ENCODE data around the gene PUM1. TPM values are rescaled to one million over a fixed set of nuclear protein-coding genes. Genes with fewer than 3 reads are reported as not detected.

The PUM1 gene
- polyA plus RNA-seq, 1 donor = 71.9 TPM

- Histone ChIP-seq H3K4me3 (ENCODE audit: low read length) (no peak overlapping the region), H3K9me3 (ENCODE audit: control insufficient read depth, low read depth, low read length) (no peaks in the 10 kb centered on the region), H3K4me1 (ENCODE audit: control insufficient read depth, insufficient read depth, low read length) (peaks cover 5% of the 10 kb centered on the region), H3K27ac (ENCODE audit: low read length) (no peak overlapping the region), H3K27me3 (ENCODE audit: control insufficient read depth, insufficient read depth, low read length) (no peaks in the 10 kb centered on the region), H3K36me3 (ENCODE audit: control insufficient read depth, insufficient read depth, low read length) (peaks cover 2% of the 10 kb centered on the region)
- no peak for DNase-seq
- WGBS (ENCODE audit: insufficient coverage, low lambda C conversion rate) = no CpG with 5 or more reads among the region's 11 CpGs
Measured at GRCh38 chr1:30901798-30902581, 163.5 kb downstream of the PUM1 start.

DNA sequence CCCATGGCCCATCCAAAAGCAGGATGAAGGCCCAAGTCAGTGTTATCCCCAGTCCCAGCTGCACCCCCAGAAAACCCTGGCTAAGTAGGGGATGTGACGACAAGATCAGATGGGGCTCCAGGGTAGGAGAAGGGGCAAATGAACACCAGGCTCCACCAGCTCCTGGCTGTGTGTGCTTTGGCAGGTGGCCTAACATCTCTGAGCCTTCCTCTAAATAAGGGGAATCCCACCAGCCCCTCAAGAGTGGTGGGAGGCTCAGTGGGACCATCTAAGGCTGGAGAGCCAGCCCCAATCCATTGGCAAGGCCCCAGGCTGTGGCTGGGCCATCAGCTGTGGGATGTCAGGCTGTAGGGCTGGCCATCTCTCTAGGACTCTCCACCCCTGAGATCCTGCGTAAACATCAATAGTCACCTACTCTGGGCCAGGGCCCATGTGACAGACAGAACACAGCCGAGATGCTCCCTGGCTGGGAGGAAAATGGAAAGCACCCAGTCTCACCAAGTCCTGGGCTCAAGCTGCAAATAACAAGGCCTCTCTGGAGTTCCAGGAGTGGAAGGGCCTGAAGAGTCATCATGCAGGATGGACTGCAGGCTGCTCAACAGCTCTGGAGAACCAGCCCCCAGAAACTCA lies 164.5 kb downstream of the PUM1 start:
- Histone ChIP-seq H3K4me3 (ENCODE audit: low read length) (no peak overlapping the region), H3K36me3 (ENCODE audit: control insufficient read depth, insufficient read depth, low read length) (peaks cover 2% of the 10 kb centered on the region), H3K4me1 (ENCODE audit: control insufficient read depth, insufficient read depth, low read length) (peaks cover 9% of the 10 kb centered on the region), H3K9me3 (ENCODE audit: control insufficient read depth, low read depth, low read length) (no peaks in the 10 kb centered on the region), H3K27ac (ENCODE audit: low read length) (no peak overlapping the region), H3K27me3 (ENCODE audit: control insufficient read depth, insufficient read depth, low read length) (no peaks in the 10 kb centered on the region)
- DNase-seq = no peak
- WGBS (ENCODE audit: insufficient coverage, low lambda C conversion rate) = no CpG with 5 or more reads among the region's 3 CpGs

DNA sequence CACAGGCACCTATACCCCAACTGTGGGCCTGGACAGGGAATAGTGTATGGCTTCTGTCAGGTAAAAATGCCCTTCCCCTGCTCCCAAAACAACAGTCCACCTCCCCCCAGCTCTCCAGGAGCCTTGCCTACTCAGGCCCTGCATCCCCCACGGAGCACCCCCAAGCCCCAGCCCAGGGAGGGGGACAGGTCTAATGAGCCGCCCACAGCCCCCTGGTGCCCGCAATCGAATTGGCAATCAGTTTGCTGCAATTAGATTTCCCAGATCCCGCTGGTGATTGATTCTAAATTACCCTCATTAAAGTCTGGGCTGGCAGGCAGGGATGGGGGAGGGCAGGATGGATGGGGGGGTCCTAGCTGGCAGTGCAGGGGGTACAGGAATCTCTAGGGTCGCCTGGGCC lies 165.0 kb downstream of the PUM1 start:
- H3K36me3 ChIP-seq (ENCODE audit: control insufficient read depth, insufficient read depth, low read length) = peaks cover 2% of the 10 kb centered on the region
- WGBS (ENCODE audit: insufficient coverage, low lambda C conversion rate) = no CpG with 5 or more reads among the region's 6 CpGs
- no peaks in the 10 kb centered on the region for H3K27me3 ChIP-seq (ENCODE audit: control insufficient read depth, insufficient read depth, low read length)
- peaks cover 9% of the 10 kb centered on the region for H3K4me1 ChIP-seq (ENCODE audit: control insufficient read depth, insufficient read depth, low read length)
- H3K9me3 ChIP-seq (ENCODE audit: control insufficient read depth, low read depth, low read length) = no peaks in the 10 kb centered on the region
- no peak overlapping the region for H3K4me3 ChIP-seq (ENCODE audit: low read length)
- no peak overlapping the region for H3K27ac ChIP-seq (ENCODE audit: low read length)
- DNase-seq = no peak

DNA sequence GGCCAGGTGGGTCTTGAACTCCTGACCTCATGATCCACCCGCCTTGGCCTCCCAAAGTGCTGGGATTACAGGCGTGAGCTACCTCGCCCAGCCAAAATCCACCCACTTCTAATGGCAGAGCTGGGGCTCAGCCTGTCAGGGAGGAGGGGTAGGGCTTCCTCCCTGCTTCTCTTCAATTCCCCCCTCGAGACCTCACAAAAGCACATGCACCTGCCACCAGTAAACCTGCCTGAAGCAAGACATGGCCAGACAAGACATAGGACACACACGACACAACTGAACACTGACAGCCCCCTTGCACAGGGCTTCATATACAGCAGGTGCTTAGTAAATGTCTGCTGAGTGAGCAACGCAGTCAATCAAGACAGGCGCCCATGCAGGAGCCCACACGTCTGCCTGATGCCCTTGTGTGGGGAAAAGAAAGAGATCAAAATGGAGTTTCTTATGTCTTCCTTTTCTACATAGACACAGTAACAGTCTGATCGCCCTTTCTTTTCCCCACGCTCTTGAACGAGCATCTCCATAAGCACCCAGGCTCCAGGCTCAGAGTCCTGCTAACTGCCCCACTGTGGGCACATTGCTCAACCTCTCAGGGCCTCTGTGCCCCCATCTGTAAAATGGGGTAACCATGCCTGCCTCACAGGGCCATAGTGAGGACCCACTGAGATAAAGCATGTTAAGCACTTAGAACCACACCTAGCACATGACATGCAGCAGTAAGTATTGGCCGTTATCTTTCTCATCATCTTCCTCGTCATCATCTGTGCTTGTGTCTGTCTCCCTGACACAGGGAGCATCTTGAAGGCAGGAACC lies 165.7 kb downstream of the PUM1 start:
- no CpG with 5 or more reads among the region's 13 CpGs for WGBS (ENCODE audit: insufficient coverage, low lambda C conversion rate)
- H3K4me3 ChIP-seq (ENCODE audit: low read length) = no peak overlapping the region
- no peaks in the 10 kb centered on the region for H3K27me3 ChIP-seq (ENCODE audit: control insufficient read depth, insufficient read depth, low read length)
- H3K27ac ChIP-seq (ENCODE audit: low read length) = no peak overlapping the region
- H3K4me1 ChIP-seq (ENCODE audit: control insufficient read depth, insufficient read depth, low read length) = peaks cover 9% of the 10 kb centered on the region
- no peak for DNase-seq
- no peaks in the 10 kb centered on the region for H3K9me3 ChIP-seq (ENCODE audit: control insufficient read depth, low read depth, low read length)
- peaks cover 2% of the 10 kb centered on the region for H3K36me3 ChIP-seq (ENCODE audit: control insufficient read depth, insufficient read depth, low read length)

GRCh38 chr1:30898031-30898815 lies 167.3 kb downstream of the PUM1 start:
- Histone ChIP-seq H3K36me3 (ENCODE audit: control insufficient read depth, insufficient read depth, low read length) (peaks cover 2% of the 10 kb centered on the region), H3K4me1 (ENCODE audit: control insufficient read depth, insufficient read depth, low read length) (peaks cover 15% of the 10 kb centered on the region), H3K9me3 (ENCODE audit: control insufficient read depth, low read depth, low read length) (no peaks in the 10 kb centered on the region), H3K27ac (ENCODE audit: low read length) (no peak overlapping the region), H3K27me3 (ENCODE audit: control insufficient read depth, insufficient read depth, low read length) (no peaks in the 10 kb centered on the region), H3K4me3 (ENCODE audit: low read length) (no peak overlapping the region)
- no CpG with 5 or more reads among the region's 10 CpGs for WGBS (ENCODE audit: insufficient coverage, low lambda C conversion rate)
- DNase-seq = no peak

GRCh38 chr1:30896905-30897304 lies 168.6 kb downstream of the PUM1 start:
- Histone ChIP-seq H3K4me3 (ENCODE audit: low read length) (no peak overlapping the region), H3K27ac (ENCODE audit: low read length) (no peak overlapping the region), H3K4me1 (ENCODE audit: control insufficient read depth, insufficient read depth, low read length) (peaks cover 25% of the 10 kb centered on the region), H3K36me3 (ENCODE audit: control insufficient read depth, insufficient read depth, low read length) (peaks cover 2% of the 10 kb centered on the region), H3K27me3 (ENCODE audit: control insufficient read depth, insufficient read depth, low read length) (no peaks in the 10 kb centered on the region), H3K9me3 (ENCODE audit: control insufficient read depth, low read depth, low read length) (no peaks in the 10 kb centered on the region)
- peak in 1 of 2 donors; percentile 37 for DNase-seq
- 100% methylated on average over 2 of the region's 2 CpGs for whole genome bisulfite sequencing (ENCODE audit: insufficient coverage, low lambda C conversion rate)

DNA sequence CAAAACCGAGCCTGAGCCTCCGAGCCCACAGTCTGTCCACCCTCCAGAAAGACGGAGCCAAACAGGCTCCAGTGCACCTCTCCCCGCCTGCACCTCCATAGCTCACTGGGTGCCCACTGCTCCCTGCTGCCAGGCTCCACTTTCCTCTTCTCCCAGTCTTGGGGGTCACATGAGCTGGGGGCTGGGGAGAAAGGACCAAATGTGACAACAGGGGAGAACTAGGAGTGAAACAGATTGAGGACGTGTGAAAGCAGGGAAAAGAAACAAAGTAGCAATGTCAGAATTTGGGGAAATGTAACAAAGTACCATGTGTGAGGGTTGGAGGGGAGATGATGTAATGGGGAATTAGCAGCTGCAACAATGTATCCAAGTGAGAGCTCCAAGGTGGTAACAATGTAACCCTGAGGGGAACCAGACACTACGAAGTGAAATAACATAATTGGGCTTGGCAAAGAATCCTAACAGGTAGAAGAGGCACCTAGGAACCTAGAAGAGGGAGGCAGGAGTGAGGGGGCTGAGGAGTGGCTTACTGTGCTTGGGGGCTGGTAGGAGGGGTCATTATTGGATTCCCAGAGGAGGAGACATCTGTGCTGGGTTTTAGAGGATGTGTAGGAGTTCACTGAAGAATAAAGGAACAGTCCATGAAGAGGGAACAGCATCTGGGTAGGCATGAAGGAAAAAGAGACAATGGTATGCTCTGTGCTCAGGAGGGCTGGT lies 169.4 kb downstream of the PUM1 start:
- Histone ChIP-seq H3K36me3 (ENCODE audit: control insufficient read depth, insufficient read depth, low read length) (no peaks in the 10 kb centered on the region), H3K27ac (ENCODE audit: low read length) (no peak overlapping the region), H3K4me3 (ENCODE audit: low read length) (no peak overlapping the region), H3K4me1 (ENCODE audit: control insufficient read depth, insufficient read depth, low read length) (peaks cover 32% of the 10 kb centered on the region), H3K27me3 (ENCODE audit: control insufficient read depth, insufficient read depth, low read length) (no peaks in the 10 kb centered on the region), H3K9me3 (ENCODE audit: control insufficient read depth, low read depth, low read length) (no peaks in the 10 kb centered on the region)
- DNase-seq = no peak
- 70% methylated on average over 1 of the region's 6 CpGs for WGBS (ENCODE audit: insufficient coverage, low lambda C conversion rate)

DNA sequence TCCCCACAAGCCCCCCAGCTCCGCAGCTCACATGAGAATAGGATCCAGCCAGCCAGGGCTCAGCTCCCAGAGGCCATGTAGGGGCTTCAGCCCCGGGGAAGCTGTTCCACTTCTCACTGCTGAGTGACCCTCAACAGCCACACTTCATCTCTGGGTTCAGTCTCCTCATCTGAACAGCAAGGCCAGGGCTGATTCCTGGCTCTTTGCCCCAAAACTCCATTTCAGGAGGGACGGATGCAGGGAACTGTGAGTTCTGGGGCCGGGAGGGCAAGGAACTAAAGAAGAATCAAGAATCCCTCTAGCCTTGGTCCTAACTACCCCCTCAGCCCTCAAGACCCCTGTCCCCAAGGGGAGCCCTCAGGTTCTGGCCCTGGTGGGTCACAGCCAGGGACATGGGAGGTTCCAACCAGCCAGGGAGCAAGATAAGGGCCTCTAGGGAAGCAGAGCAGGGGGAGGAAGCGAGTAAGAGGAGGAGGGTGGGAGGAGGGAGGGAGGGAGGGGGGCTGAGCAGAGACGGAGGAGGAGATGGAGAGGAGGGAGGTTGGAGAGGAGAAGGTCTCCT lies 170.1 kb downstream of the PUM1 start:
- Histone ChIP-seq H3K9me3 (ENCODE audit: control insufficient read depth, low read depth, low read length) (no peaks in the 10 kb centered on the region), H3K36me3 (ENCODE audit: control insufficient read depth, insufficient read depth, low read length) (no peaks in the 10 kb centered on the region), H3K27ac (ENCODE audit: low read length) (no peak overlapping the region), H3K27me3 (ENCODE audit: control insufficient read depth, insufficient read depth, low read length) (no peaks in the 10 kb centered on the region), H3K4me3 (ENCODE audit: low read length) (no peak overlapping the region), H3K4me1 (ENCODE audit: control insufficient read depth, insufficient read depth, low read length) (peaks cover 38% of the 10 kb centered on the region)
- no peak for DNase-seq
- WGBS (ENCODE audit: insufficient coverage, low lambda C conversion rate) = no CpG with 5 or more reads among the region's 6 CpGs

GRCh38 chr1:30894508-30894973 lies 171.0 kb downstream of the PUM1 start:
- WGBS (ENCODE audit: insufficient coverage, low lambda C conversion rate) = 40% methylated on average over 1 of the region's 7 CpGs
- no peak overlapping the region for H3K27ac ChIP-seq (ENCODE audit: low read length)
- H3K4me1 ChIP-seq (ENCODE audit: control insufficient read depth, insufficient read depth, low read length) = peaks cover 38% of the 10 kb centered on the region
- H3K4me3 ChIP-seq (ENCODE audit: low read length) = no peak overlapping the region
- no peak for DNase-seq
- no peaks in the 10 kb centered on the region for H3K36me3 ChIP-seq (ENCODE audit: control insufficient read depth, insufficient read depth, low read length)
- no peaks in the 10 kb centered on the region for H3K27me3 ChIP-seq (ENCODE audit: control insufficient read depth, insufficient read depth, low read length)
- no peaks in the 10 kb centered on the region for H3K9me3 ChIP-seq (ENCODE audit: control insufficient read depth, low read depth, low read length)
